ENCODE results near the gene IAH1.

DNA sequence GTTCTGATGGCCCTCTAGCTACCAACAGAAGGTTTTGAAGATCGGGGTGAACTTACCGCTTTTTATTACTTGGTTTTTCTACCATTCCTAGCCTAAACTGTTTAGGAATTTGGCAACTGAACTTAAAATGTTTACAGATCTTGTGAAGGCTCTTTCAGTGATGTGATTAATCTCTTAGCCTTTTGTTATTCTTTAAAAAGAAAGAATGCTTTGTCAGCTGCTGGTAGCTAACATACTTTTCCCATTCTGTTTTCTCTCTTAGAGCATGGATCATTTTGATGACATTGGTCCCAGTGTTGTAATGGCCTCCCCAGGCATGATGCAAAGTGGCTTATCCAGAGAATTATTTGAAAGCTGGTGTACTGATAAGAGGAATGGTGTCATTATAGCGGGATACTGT is 32.8 kb upstream of the IAH1 start:
- TF ChIP-seq, protein P1, sequence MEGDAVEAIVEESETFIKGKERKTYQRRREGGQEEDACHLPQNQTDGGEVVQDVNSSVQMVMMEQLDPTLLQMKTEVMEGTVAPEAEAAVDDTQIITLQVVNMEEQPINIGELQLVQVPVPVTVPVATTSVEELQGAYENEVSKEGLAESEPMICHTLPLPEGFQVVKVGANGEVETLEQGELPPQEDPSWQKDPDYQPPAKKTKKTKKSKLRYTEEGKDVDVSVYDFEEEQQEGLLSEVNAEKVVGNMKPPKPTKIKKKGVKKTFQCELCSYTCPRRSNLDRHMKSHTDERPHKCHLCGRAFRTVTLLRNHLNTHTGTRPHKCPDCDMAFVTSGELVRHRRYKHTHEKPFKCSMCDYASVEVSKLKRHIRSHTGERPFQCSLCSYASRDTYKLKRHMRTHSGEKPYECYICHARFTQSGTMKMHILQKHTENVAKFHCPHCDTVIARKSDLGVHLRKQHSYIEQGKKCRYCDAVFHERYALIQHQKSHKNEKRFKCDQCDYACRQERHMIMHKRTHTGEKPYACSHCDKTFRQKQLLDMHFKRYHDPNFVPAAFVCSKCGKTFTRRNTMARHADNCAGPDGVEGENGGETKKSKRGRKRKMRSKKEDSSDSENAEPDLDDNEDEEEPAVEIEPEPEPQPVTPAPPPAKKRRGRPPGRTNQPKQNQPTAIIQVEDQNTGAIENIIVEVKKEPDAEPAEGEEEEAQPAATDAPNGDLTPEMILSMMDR (IDR thresholded peaks at IDR 0.05; ENCODE audit: extremely low read depth in 1 of 2, insufficient read depth in 1 of 2, low read depth in 1 of 2, low read length in 2 of 2): no peak
- no peak for TF ChIP-seq POLR2A (IDR thresholded peaks at IDR 0.05; ENCODE audit: low read depth, low read length)
- TF ChIP-seq FOS (IDR thresholded peaks at IDR 0.05; ENCODE audit: borderline replicate concordance, insufficient read depth, low read length): no peak
- TF ChIP-seq EZH2 (IDR thresholded peaks at IDR 0.05; ENCODE audit: borderline replicate concordance, low read depth, low read length, severe bottlenecking): no peak

All from endothelial cell of umbilical vein (primary cell).